ENCODE results near the gene CKAP5. TPM values are rescaled to one million over a fixed set of nuclear protein-coding genes. Genes with fewer than 3 reads are reported as not detected.

Gene CKAP5
- total and polyA plus RNA-seq, 2 experiments from 2014 or later = 67.9 to 120 TPM

GRCh38 chr11:46728659-46729040, 117.4 kb downstream of the CKAP5 start:
- peaks cover 4% of the 10 kb centered on the region for H3K27me3 Mint-ChIP-seq (ENCODE audit: insufficient read depth, low read depth, poor library complexity)
- H3K27ac ChIP-seq (ENCODE audit: low read depth) = no peak overlapping the region
- H3K79me2 ChIP-seq (replicated peaks; ENCODE audit: insufficient read depth) = no peaks in the 10 kb centered on the region
- ATAC-seq (no peak), DNase-seq (ENCODE audit: low spot score) (no peak)
- no peaks in the 10 kb centered on the region for H3K27me3 ChIP-seq (ENCODE audit: insufficient read depth)
- no peaks in the 10 kb centered on the region for H3K9me3 Mint-ChIP-seq
- H3K9me2 ChIP-seq (ENCODE audit: insufficient read depth) = no peaks in the 10 kb centered on the region
- H2AFZ ChIP-seq = no peak overlapping the region; the same call in 1 of the 2 replicates
- H3F3A ChIP-seq (replicated peaks; ENCODE audit: low read depth) = no peaks in the 10 kb centered on the region
- no peaks in the 10 kb centered on the region for H4K20me1 ChIP-seq (replicated peaks; ENCODE audit: insufficient read depth)
- no peak overlapping the region for H3K27ac Mint-ChIP-seq
- no peak overlapping the region for H3K4me2 ChIP-seq
- TF ChIP-seq ETS1 (IDR thresholded peaks at IDR 0.05) = no peak
- TF ChIP-seq NANOG (IDR thresholded peaks at IDR 0.05; ENCODE audit: borderline replicate concordance) = no peak
- no peak for TF ChIP-seq POLR2AphosphoS5 (IDR thresholded peaks at IDR 0.05; ENCODE audit: low read depth)
- TF ChIP-seq ZNF331 (CRISPR knock-in tag; IDR thresholded peaks at IDR 0.05; ENCODE audit: low read depth) = no peak
- TF ChIP-seq EZH2 (IDR thresholded peaks at IDR 0.05; ENCODE audit: low read depth, unreplicated experiment) = no peak
- no peak for TF ChIP-seq EZH2phosphoT487 (IDR thresholded peaks at IDR 0.05; ENCODE audit: unreplicated experiment)
- TF ChIP-seq ZNF462 (CRISPR knock-in tag; IDR thresholded peaks at IDR 0.05) = no peak
- no peak for TF ChIP-seq JUNB (IDR thresholded peaks at IDR 0.05; ENCODE audit: unreplicated experiment)
- TF ChIP-seq CTCF (conservative IDR thresholded peaks at IDR 0.05; ENCODE audit: low read depth in 2 of 2) = no peak
- no peak for TF ChIP-seq ZNF114 (CRISPR knock-in tag; IDR thresholded peaks at IDR 0.05)
- no peak for TF ChIP-seq CREB1 (CRISPR knock-in tag; IDR thresholded peaks at IDR 0.05; ENCODE audit: low read depth)
- TF ChIP-seq STAT1 (IDR thresholded peaks at IDR 0.05; ENCODE audit: unreplicated experiment) = no peak
- no peak for TF ChIP-seq REST (IDR thresholded peaks at IDR 0.05; ENCODE audit: unreplicated experiment)
- H3K4me1 Mint-ChIP-seq = peaks cover 7% of the 10 kb centered on the region
- H3K36me3 ChIP-seq (ENCODE audit: insufficient read depth) = no peaks in the 10 kb centered on the region
- no peaks in the 10 kb centered on the region for H3K36me3 Mint-ChIP-seq (ENCODE audit: low read depth)
- no peaks in the 10 kb centered on the region for H3K4me1 ChIP-seq (ENCODE audit: insufficient read depth)
- H3K4me3 ChIP-seq = no peak overlapping the region
- no peak overlapping the region for H3K4me3 Mint-ChIP-seq

Data from GM23338 (cell line).